Endothelial cell of hepatic sinusoid (primary cell): Measurements from ENCODE around the gene ST3GAL2.
"Not testable (repeated sequence)": the region's sequence is repeated elsewhere in the genome, so short reads cannot be mapped to it uniquely, and the experiment has no call there.

Experiments
- in situ Hi-C: cut with HindIII; loops from 2 replicates; pipeline ENCODE4 v1.10.0; 2017; ENCODE audit warnings: low sequenced_read_pairs

Gene ST3GAL2

DNA sequence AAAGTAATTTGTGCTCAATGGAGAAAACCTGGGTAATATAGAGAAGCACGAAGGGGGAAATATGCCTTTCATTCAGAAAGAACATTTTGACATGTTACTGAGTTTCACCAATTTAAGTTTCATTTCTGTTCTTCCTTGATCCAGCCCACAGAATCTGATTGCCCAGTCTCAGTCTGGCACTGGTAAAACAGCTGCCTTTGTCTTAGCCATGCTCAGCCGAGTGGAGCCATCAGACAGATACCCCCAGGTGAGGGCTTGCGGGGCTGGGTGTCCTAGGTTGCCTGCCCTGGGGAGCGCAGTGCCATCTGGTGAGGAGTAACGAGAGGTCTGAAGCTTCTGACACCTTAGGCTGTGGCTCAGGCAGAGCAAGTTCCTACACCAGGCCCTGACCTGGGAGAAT lies 74.5 kb downstream of the ST3GAL2 start:
- in situ Hi-C loops = loop anchor here (10.0 kb wide), 1 partner anchor 70 kb away; the partner anchor contains the start of gene DDX19B

DNA sequence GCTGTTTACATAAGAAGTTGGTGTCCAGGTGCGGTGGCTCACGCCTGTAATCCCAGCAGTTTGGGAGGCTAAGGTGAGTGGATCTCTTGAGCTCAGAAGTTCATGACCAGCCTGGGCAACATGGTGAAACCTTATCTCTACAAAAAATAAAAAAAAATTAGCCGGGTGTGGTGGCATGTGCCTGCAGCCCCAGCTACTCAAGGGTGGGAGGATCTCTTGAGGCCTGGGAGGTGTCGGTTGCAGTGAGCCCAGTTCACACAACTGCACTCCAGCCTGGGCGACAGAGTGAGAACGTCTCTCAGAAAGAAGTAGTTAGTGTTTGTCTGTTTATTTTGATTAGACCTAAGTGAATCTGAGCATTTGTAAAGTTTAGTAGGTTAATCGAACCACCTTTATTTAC lies 79.3 kb downstream of the ST3GAL2 start:
- in situ Hi-C loops = no loop called here

DNA sequence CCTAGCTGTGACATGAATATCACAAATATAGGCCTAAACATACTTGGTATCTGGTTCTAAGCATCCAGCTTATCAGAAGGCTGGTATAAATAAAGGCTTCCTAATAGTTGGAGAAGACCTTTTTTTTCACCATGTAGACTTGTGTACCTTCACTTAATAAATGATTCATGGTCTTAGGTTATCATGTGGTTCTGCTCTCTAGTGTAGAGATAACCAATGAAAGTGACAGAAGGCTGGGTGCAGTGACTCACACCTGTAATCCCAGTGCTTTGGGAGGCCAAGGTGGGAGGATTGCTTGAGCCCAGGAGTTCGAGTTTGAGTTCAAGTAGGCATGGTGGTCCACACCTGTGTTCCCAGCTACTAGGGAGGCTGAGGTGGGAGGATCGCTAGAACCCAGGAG lies 89.1 kb downstream of the ST3GAL2 start:
- in situ Hi-C loops = no loop called here

DNA sequence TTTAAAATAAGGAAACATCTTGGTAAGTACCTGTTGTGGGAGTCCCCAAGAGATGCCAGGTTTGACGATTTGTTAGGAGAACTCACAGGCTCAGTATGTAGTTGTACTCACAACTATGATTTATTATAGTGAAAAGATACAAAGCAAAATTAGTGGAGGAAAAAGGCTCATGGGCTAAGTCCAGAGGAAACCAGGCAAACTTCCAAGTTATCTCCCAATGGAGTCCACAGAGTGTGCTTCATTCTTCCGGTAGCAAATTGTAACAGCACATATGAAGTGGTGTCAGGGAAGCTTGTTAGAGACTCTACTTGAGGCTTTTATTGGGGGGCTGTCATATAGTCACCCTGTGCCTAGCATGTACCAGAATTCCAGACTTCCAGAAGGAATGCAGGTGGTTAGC lies 89.9 kb downstream of the ST3GAL2 start:
- in situ Hi-C loops = no loop called here

DNA sequence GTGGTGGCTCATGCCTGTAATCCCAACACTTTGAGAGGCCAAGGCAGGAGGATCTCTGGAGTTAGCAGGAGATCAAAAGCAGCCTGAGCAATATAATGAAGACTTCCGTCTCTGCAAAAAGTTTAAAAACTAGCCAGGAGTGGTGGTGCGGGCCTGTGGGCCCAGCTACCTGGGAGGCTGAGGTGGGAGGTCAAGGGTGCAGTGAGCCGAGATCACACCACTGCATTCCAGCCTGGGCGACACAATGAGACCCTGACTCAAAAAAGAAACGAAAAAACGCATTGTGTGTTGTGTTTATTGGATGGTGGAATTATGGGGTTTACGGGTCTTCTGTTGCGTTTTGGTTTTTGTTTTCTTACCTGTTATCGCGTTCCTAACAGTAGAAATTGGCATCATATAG lies 93.1 kb downstream of the ST3GAL2 start:
- in situ Hi-C loops = no loop called here

DNA sequence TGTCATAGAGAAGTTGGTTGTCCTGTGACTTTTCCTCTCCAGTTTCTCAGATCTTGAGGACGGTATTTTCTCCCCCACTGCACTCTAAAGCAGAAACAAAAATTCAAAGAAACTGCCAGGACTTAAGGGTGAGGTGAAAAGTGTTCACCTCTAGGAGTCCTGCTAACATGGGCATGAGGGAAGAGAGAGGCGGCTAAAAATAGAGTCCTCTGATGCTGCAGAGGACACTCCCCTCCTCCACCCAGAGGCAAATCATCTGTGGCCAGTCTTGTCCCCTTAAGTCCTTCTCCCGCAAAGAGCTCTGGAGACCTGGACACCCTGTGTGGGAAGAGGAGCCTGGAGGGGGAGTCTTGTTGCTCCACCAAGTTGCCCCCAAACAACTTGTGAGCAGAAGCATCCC lies 96.9 kb downstream of the ST3GAL2 start:
- in situ Hi-C loops = no loop called here

DNA sequence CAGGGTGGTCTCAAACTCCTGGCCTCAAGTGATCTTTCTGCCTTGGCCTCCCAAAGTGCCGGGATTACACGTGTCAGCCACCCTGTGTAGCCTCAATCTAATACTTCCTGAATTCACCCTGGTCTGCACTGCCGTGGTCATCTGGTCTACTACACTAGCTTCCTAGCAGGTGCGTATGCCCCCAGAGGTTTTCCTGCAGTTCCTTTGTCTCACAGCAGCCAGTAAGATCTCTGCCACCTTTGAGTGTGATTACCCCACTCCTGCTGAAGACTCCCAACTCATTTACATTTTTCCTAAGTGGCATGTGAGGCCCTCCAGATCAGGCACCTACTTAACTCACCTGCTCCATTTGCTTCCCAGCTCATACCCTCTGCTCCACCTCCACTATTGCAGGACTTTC lies 97.3 kb downstream of the ST3GAL2 start:
- in situ Hi-C loops = no loop called here

DNA sequence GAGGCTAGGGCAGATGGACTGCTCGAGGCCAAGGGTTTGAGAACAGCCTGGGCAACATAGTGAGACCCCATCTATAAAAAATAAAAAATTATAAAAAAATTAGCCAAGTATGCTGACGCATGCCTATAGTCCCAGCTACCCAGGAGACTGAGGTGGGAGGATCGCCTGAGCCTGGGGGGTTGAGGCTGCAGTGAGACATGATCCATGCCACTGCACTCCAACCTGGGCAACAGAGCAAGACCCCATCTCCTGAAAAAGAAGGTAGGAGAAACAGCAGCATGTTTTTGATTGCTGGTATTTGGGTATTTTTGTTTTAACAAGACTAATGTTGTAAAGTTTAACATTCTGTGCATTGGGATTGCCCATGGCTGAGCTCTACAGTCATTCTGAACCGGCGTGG lies 101.1 kb downstream of the ST3GAL2 start:
- in situ Hi-C loops = no loop called here

DNA sequence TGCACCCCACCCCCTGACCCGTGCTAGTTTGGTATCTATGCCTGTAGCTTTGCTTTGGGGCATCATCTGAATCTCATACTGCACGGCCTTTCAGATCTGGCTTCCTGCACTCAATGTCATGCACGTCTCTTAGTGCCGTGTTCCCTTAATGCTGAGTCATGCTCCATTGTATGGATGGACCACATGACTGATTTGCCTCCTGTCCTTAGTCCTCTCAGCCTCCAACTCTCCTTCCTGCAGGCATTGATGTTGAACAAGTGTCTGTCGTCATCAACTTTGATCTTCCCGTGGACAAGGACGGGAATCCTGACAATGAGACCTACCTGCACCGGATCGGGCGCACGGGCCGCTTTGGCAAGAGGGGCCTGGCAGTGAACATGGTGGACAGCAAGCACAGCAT lies 106.2 kb downstream of the ST3GAL2 start:
- in situ Hi-C loops = not testable (repeated sequence)

DNA sequence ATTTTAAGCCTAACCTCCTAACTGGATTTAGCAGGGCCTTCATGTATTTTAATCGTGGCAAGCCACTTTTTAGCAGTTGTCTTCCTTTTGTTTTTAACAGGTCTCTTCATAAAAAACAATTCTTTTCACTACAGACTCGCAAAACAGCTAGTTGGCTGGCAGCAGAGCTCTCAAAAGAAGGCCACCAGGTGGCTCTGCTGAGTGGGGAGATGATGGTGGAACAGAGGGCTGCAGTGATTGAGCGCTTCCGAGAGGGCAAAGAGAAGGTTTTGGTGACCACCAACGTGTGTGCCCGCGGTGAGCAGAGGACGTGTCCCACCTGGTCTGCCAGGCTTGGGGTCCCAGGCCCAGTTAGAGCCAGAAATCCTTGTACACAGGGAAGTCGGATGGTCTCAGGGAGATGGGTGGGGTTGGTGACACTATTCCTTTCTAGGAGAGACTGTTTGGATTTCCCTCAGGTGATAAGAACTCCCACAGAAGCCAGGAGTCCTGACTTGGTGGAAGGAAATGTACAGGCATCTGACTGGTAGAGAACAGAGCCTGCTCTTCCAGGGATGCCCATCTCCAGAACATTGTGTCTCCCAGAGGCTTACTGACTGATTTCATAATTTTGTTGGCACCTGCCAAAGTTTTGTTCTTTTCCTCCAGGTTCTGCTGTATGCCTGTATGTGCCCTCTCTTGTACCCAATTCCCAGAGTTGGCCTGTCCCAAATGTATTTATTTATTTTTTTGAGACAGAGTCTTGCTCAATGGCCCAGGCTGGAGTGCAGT lies 107.1 kb downstream of the ST3GAL2 start:
- in situ Hi-C loops = no loop called here

DNA sequence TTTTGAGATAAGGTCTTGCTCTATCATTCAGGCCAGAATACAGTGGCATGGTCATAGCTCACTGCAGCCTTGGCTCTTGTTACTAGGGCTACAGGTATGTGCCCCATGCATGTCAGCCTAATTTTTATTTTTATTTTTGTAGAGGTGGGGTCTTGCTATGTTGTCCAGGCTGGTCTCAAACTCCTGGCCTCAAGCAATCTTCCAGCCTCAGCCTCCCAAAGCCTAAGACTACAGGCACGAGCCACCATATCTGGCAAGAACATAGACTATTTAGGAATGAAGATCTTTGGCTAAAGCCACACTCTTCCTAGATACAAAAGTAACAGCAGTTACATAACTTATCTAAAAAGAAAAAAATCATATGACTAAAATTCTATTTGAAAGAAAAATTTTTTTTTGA lies 107.8 kb downstream of the ST3GAL2 start:
- in situ Hi-C loops = no loop called here
